GM23248 (cell line): ENCODE measurements around the gene MED15. TPM values are rescaled to one million over a fixed set of nuclear protein-coding genes. Genes with fewer than 3 reads are reported as not detected.

Experiments
- DNase-seq: peaks from one replicate; pipeline ENCODE4 v3.0.0-alpha.2; 2015
- H2AFZ ChIP-seq: fragments of 200-600 bp; sonication (generic); 2 replicates; pipeline ENCODE4 v1.6.1; 2016; ENCODE audit warnings: antibody characterized with exemption
- H3F3A ChIP-seq: fragments of 200-600 bp; sonication (generic); 2 replicates; pipeline ENCODE4 v1.6.1; 2016; ENCODE audit warnings: mild to moderate bottlenecking, antibody characterized with exemption, mixed run types; ENCODE audit not compliant: insufficient read depth
- H3K27ac ChIP-seq: fragments of 200-600 bp; sonication (generic); 2 replicates; pipeline ENCODE4 v1.5.1; 2016; ENCODE audit warnings: mild to moderate bottlenecking
- H3K27me3 ChIP-seq: fragments of 200-600 bp; sonication (generic); replicated peaks from 2 replicates; pipeline ENCODE4 v1.6.1; 2016; ENCODE audit warnings: mild to moderate bottlenecking; ENCODE audit not compliant: insufficient read depth
- H3K36me3 ChIP-seq: fragments of 200-600 bp; sonication (generic); 2 replicates; pipeline ENCODE4 v1.6.1; 2016; ENCODE audit warnings: low read depth, mild to moderate bottlenecking
- H3K4me1 ChIP-seq: fragments of 200-600 bp; sonication (generic); 2 replicates; pipeline ENCODE4 v1.6.1; 2016; ENCODE audit warnings: mild to moderate bottlenecking; ENCODE audit not compliant: insufficient read depth
- H3K4me2 ChIP-seq: fragments of 200-600 bp; sonication (generic); one replicate; pipeline ENCODE4 v1.6.1; 2016; ENCODE audit warnings: mild to moderate bottlenecking; ENCODE audit not compliant: unreplicated experiment
- H3K4me3 ChIP-seq: fragments of 200-600 bp; sonication (generic); 2 replicates; pipeline ENCODE4 v1.5.1; 2016; ENCODE audit warnings: mild to moderate bottlenecking
- H3K79me2 ChIP-seq: fragments of 200-600 bp; sonication (generic); 2 replicates; pipeline ENCODE4 v1.6.1; 2016; ENCODE audit warnings: mild to moderate bottlenecking; ENCODE audit not compliant: insufficient read depth
- H3K9ac ChIP-seq: fragments of 200-600 bp; sonication (generic); 2 replicates; pipeline ENCODE4 v1.6.1; 2016; ENCODE audit warnings: mild to moderate bottlenecking
- H3K9me2 ChIP-seq: fragments of 200-600 bp; sonication (generic); 2 replicates; pipeline ENCODE4 v1.6.1; 2016; ENCODE audit warnings: mixed run types, mild to moderate bottlenecking, moderate library complexity; ENCODE audit not compliant: insufficient read depth
- H3K9me3 ChIP-seq: fragments of 200-600 bp; sonication (generic); one replicate; pipeline ENCODE4 v1.6.1; 2017; ENCODE audit warnings: low read depth
- H4K20me1 ChIP-seq: fragments of 200-600 bp; sonication (generic); 2 replicates; pipeline ENCODE4 v1.6.0; 2016; ENCODE audit not compliant: insufficient read depth
- EZH2 ChIP-seq: fragments of 200-600 bp; sonication (generic); IDR thresholded peaks from 2 replicates; pipeline ENCODE4 v1.6.1; 2018; ENCODE audit warnings: antibody characterized with exemption, mild to moderate bottlenecking; ENCODE audit not compliant: insufficient read depth, poor library complexity, severe bottlenecking
- EZH2phosphoT487 ChIP-seq: fragments of 200-600 bp; sonication (generic); IDR thresholded peaks from 2 replicates; pipeline ENCODE4 v1.6.1; 2018; ENCODE audit warnings: antibody characterized with exemption, moderate library complexity, mild to moderate bottlenecking, low read depth; ENCODE audit not compliant: insufficient read depth
- WGBS, 2 experiments: methylation state at CpG; one replicate each; pipeline ENCODE4 v1.1.6; 2015 to 2017; ENCODE audit warnings: low lambda C conversion rate in 2 of 2, low coverage in 1 of 2; ENCODE audit errors: missing lambda C conversion rate in 2 of 2; 5-methylcytosine and 5-hydroxymethylcytosine counted together
- in situ Hi-C: fragments of 300-500 bp; cut with MboI; formaldehyde crosslinking; loops from 2 replicates; pipeline ENCODE4 v1.15.0; 2020
- polyA plus RNA-seq: library from polyadenylated mRNA; unstranded; fragments of >200 nt; fragmentation: Nextera tagmentation; extraction: Ambion mirVana; gene quantifications from 2 replicates; pipeline ENCODE4 v1.2.1, GENCODE V29; 2016
- total RNA-seq: library from RNA; depleted of rRNA; stranded (reverse); fragments of >200 nt; shearing (Covaris generic); gene quantifications from 2 replicates; pipeline ENCODE4 v1.2.3, GENCODE V29; 2014

MED15 gene
- total and polyA plus RNA-seq, 2 experiments from 2014 or later, result 40.2 to 69.7 TPM

DNA sequence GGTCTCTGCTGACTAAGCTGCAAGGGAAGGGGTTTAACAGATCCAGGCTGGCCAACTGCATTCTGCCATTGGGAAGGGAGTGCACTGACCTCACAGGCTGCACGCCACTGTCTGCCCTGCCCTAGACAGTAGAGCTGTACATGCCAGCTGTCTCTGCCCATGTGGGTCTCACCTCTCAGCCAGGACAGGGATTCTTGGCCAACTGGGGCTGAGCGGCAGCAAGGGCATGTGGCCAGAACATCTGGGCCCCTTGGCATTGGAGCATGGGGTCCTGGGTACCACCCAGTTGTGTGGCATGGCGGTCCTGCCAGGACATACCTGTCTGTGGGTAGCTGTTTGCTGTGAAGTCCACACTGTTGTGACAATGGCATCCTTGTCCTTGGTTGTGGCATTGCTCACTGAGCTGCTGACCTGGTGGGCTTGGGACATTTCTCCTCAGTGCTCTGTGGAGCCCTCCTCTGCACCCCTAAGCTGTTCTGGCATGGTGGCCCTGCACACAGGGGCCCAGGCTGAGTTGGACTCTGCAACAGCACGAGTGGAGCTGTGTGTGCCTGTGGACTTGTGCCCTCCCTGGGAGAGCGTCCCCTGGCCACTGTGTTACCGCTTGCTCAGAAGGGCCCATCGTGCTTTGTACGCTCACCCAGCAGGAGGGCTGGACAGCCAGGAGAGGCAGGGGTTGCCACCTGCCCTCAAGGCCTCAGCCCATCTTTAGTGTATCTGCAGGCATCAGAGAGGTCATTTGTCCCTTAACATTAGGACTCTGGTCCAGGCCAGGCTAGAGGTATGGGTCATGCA, 46.7 kb downstream of the MED15 start:
- no peak overlapping the region for H2AFZ ChIP-seq
- H3K79me2 ChIP-seq, result peaks cover 85% of the 10 kb centered on the region
- H3K9me3 ChIP-seq, result no peaks in the 10 kb centered on the region
- H3K9ac ChIP-seq, result no peak overlapping the region
- no peaks in the 10 kb centered on the region for H4K20me1 ChIP-seq
- no peaks in the 10 kb centered on the region for H3K9me2 ChIP-seq
- H3K4me3 ChIP-seq, result no peak overlapping the region
- no peak overlapping the region for H3K4me2 ChIP-seq
- H3K27ac ChIP-seq, result peak overlapping the region; percentile 95
- peaks cover 49% of the 10 kb centered on the region for H3K36me3 ChIP-seq
- H3K4me1 ChIP-seq, result peaks cover 41% of the 10 kb centered on the region
- in situ Hi-C loops, result no loop called here
- H3F3A ChIP-seq, result peaks cover 58% of the 10 kb centered on the region
- no peaks in the 10 kb centered on the region for H3K27me3 ChIP-seq
- TF ChIP-seq EZH2 (no peak), EZH2phosphoT487 (no peak)
- WGBS, 2 experiments, result 87 to 88% methylated on average over 6 to 8 of the region's 8 CpGs
- DNase-seq, result no peak

DNA sequence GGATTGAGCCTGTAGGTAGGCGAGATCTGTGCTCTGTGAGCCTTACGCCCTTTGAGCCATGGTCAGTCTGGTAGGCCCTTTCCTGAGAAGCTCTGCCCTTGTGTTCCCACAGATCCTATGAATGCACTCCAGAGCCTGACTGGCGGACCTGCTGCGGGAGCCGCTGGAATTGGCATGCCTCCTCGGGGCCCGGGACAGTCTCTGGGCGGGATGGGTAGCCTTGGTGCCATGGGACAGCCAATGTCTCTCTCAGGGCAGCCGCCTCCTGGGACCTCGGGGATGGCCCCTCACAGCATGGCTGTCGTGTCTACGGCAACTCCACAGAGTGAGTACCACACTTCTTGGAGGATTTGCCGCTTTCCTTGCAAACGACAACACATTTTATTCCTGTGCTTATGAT, 47.4 kb downstream of the MED15 start:
- no peaks in the 10 kb centered on the region for H3K9me3 ChIP-seq
- peaks cover 85% of the 10 kb centered on the region for H3K79me2 ChIP-seq
- H3K4me3 ChIP-seq, result no peak overlapping the region
- H3K9ac ChIP-seq, result no peak overlapping the region
- peaks cover 58% of the 10 kb centered on the region for H3F3A ChIP-seq
- no peak overlapping the region for H3K4me2 ChIP-seq
- no peak for TF ChIP-seq EZH2phosphoT487
- TF ChIP-seq EZH2, result no peak
- H3K27ac ChIP-seq, result peak overlapping the region; percentile 13
- no peaks in the 10 kb centered on the region for H3K9me2 ChIP-seq
- DNase-seq, result no peak
- H3K27me3 ChIP-seq, result no peaks in the 10 kb centered on the region
- no peak overlapping the region for H2AFZ ChIP-seq
- peaks cover 34% of the 10 kb centered on the region for H3K4me1 ChIP-seq
- H4K20me1 ChIP-seq, result no peaks in the 10 kb centered on the region
- peaks cover 56% of the 10 kb centered on the region for H3K36me3 ChIP-seq
- WGBS, 2 experiments, result 95 to 96% methylated on average over 14 of the region's 14 CpGs
- in situ Hi-C loops, result no loop called here

- H4K20me1 ChIP-seq, result no peaks in the 10 kb centered on the region
- no peaks in the 10 kb centered on the region for H3K9me3 ChIP-seq
- in situ Hi-C loops, result no loop called here
- H3K4me3 ChIP-seq, result no peak overlapping the region
- H2AFZ ChIP-seq, result no peak overlapping the region
- TF ChIP-seq EZH2 (no peak), EZH2phosphoT487 (no peak)
- H3K27me3 ChIP-seq, result no peaks in the 10 kb centered on the region
- H3K79me2 ChIP-seq, result peaks cover 100% of the 10 kb centered on the region
- peaks cover 55% of the 10 kb centered on the region for H3K36me3 ChIP-seq
- WGBS, 2 experiments, result 100% methylated on average over 2 of the region's 2 CpGs
- H3K9ac ChIP-seq, result no peak overlapping the region
- H3K27ac ChIP-seq, result no peak overlapping the region
- DNase-seq, result no peak
- H3F3A ChIP-seq, result peaks cover 36% of the 10 kb centered on the region
- no peak overlapping the region for H3K4me2 ChIP-seq
- peaks cover under 1% of the 10 kb centered on the region; the same call in 1 of the 2 replicates for H3K4me1 ChIP-seq
- no peaks in the 10 kb centered on the region for H3K9me2 ChIP-seq
Observed at GRCh38 chr22:20558534-20558933, 51.1 kb downstream of the MED15 start.

- Histone ChIP-seq H2AFZ (no peak overlapping the region), H3K9me2 (no peaks in the 10 kb centered on the region), H3K4me1 (peaks cover 7% of the 10 kb centered on the region; the same call in 1 of the 2 replicates), H3K79me2 (peaks cover 99% of the 10 kb centered on the region), H3K4me3 (no peak overlapping the region), H4K20me1 (no peaks in the 10 kb centered on the region), H3K27ac (no peak overlapping the region), H3K27me3 (no peaks in the 10 kb centered on the region), H3K9me3 (no peaks in the 10 kb centered on the region), H3K36me3 (peaks cover 52% of the 10 kb centered on the region), H3F3A (peaks cover 37% of the 10 kb centered on the region), H3K9ac (no peak overlapping the region), H3K4me2 (no peak overlapping the region)
- 76 to 79% methylated on average over 4 of the region's 4 CpGs for WGBS, 2 experiments
- in situ Hi-C loops, result no loop called here
- TF ChIP-seq EZH2phosphoT487, result no peak
- no peak for TF ChIP-seq EZH2
- DNase-seq, result no peak
Observed at GRCh38 chr22:20559174-20559760, 51.9 kb downstream of the MED15 start.
